Measurements from ENCODE around the gene COLEC12.

- TF ChIP-seq TSHZ2 (CRISPR knock-in tag; IDR thresholded peaks at IDR 0.05) (no peak), ARNTL (CRISPR knock-in tag; IDR thresholded peaks at IDR 0.05; ENCODE audit: borderline replicate concordance, low read depth) (no peak), OSR1 (CRISPR knock-in tag; IDR thresholded peaks at IDR 0.05) (no peak), POU6F1 (CRISPR knock-in tag; IDR thresholded peaks at IDR 0.05; ENCODE audit: borderline replicate concordance, low read depth) (no peak), PATZ1 (CRISPR knock-in tag; IDR thresholded peaks at IDR 0.05; ENCODE audit: borderline replicate concordance) (no peak)
Measured at GRCh38 chr18:362311-363290, 137.9 kb downstream of the COLEC12 start.

All from SK-N-SH treated with all-trans-retinoic acid at 6 μM for 48 hours (cell line).